PC-9 (cell line): ENCODE results near the gene CERS3. TPM values are rescaled to one million over a fixed set of nuclear protein-coding genes. Genes with fewer than 3 reads are reported as not detected.

Experiments used
- BruUV-seq: library from RNA; stranded (reverse); fragments of 400-500 nt; replicated peaks from 2 replicates; lab custom pipeline; 2021; lab: Mats Ljungman, UMichigan
- CTCF ChIA-PET: fragments of 300-600 bp; sonication (Branson Sonifier 250); formaldehyde crosslinking; loops from one replicate; lab custom pipeline; 2022; ENCODE audit warnings: antibody characterized with exemption; lab: Charles Lee
- POLR2A ChIA-PET: fragments of 300-600 bp; sonication (Branson Sonifier 250); formaldehyde crosslinking; loops from one replicate; lab custom pipeline; 2022; ENCODE audit warnings: antibody characterized with exemption; ENCODE audit not compliant: unreplicated experiment; lab: Charles Lee
- DNase-seq, 2 experiments: peaks; one replicate each; pipeline versions ENCODE4 v3.0.0 to v3.0.0-alpha.2; 2015 to 2022; ENCODE audit warnings: mixed read lengths in 1 of 2
- H2AFZ ChIP-seq: fragments of 200-600 bp; sonication (generic); 2 replicates; pipeline ENCODE4 v1.8.1; 2017; ENCODE audit warnings: antibody characterized with exemption
- H3F3A ChIP-seq: fragments of 200-600 bp; sonication (generic); 2 replicates; pipeline ENCODE4 v1.8.1; 2017; ENCODE audit warnings: antibody characterized with exemption, mild to moderate bottlenecking, low read depth; ENCODE audit not compliant: insufficient read depth
- H3K27ac ChIP-seq: fragments of 200-600 bp; sonication (generic); 2 replicates; pipeline ENCODE4 v1.6.1; 2016; ENCODE audit warnings: mixed run types
- H3K27me3 ChIP-seq: fragments of 200-600 bp; sonication (generic); 2 replicates; pipeline ENCODE4 v1.6.1; 2016; ENCODE audit warnings: low read depth, mixed run types; ENCODE audit not compliant: insufficient read depth
- H3K36me3 ChIP-seq: fragments of 200-600 bp; sonication (generic); 2 replicates; pipeline ENCODE4 v1.6.1; 2016; ENCODE audit warnings: low read depth, mixed run types
- H3K4me1 ChIP-seq: fragments of 200-600 bp; sonication (generic); replicated peaks from 2 replicates; pipeline ENCODE4 v1.6.1; 2016; ENCODE audit warnings: mixed run types; ENCODE audit not compliant: insufficient read depth
- H3K4me2 ChIP-seq: fragments of 200-600 bp; sonication (generic); 2 replicates; pipeline ENCODE4 v1.6.1; 2017; ENCODE audit warnings: mixed run types
- H3K4me3 ChIP-seq: fragments of 200-600 bp; sonication (generic); 2 replicates; pipeline ENCODE4 v1.6.1; 2016; ENCODE audit warnings: mixed run types
- H3K79me2 ChIP-seq: fragments of 200-600 bp; sonication (generic); 2 replicates; pipeline ENCODE4 v1.6.1; 2017; ENCODE audit warnings: low read depth, mixed run types
- H3K9me2 ChIP-seq: fragments of 200-600 bp; sonication (generic); 2 replicates; pipeline ENCODE4 v1.8.1; 2017; ENCODE audit warnings: mild to moderate bottlenecking; ENCODE audit not compliant: insufficient read depth
- H3K9me3 ChIP-seq: fragments of 200-600 bp; sonication (generic); 2 replicates; pipeline ENCODE4 v1.8.1; 2016; ENCODE audit warnings: low read depth; ENCODE audit not compliant: insufficient read depth
- H4K20me1 ChIP-seq: fragments of 200-600 bp; sonication (generic); 2 replicates; pipeline ENCODE4 v1.8.1; 2017; ENCODE audit not compliant: insufficient read depth
- EZH2 ChIP-seq: fragments of 200-600 bp; sonication (generic); IDR thresholded peaks from 2 replicates; pipeline ENCODE4 v1.8.0; 2017; ENCODE audit warnings: antibody characterized with exemption, low read depth
- intact Hi-C: fragments of 100-400 bp; cut with micrococcal nuclease; formaldehyde crosslinking; loops from one replicate; pipeline ENCODE4 v1.10.0; 2022; ENCODE audit not compliant: unreplicated experiment
- total RNA-seq: library from RNA; stranded (reverse); gene quantifications from 2 replicates; pipeline ENCODE4 v1.2.3, GENCODE V29; 2021
- TF ChIP-seq, protein P1 (sequence below): fragments of 200-600 bp; sonication (generic); conservative IDR thresholded peaks from 2 replicates; pipeline ENCODE4 v1.6.1; 2017; ENCODE audit warnings: mixed run types, antibody characterized with exemption, mild to moderate bottlenecking, moderate library complexity

Gene CERS3
- total RNA-seq, 1 experiment from 2014 or later = not detected

DNA sequence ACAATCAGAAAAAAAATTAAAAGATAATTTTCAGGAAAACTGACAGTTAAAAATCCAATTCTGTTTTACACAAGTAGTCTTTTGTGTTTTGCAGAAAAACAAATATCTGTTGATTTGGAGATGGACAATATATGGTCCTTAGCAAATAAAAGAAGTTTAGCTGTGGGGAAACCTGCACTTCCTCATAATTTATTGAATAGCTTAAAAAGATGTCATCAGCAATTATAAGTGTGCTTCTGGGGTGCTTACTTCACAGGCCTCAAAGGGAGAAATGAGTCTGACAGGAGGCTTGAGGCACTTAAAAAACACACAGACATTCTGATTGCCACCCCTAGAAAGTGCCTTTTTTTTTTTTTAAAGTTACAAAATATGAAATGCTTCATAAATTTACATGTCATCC is 31.6 kb upstream of the CERS3 start:
- no peak overlapping the region for H3K27ac ChIP-seq
- H3K9me3 ChIP-seq = no peaks in the 10 kb centered on the region; the same call in 1 of the 2 replicates
- POLR2A ChIA-PET = no interaction called here
- DNase-seq = no peak
- H2AFZ ChIP-seq = no peak overlapping the region
- intact Hi-C loops = no loop called here
- no peaks in the 10 kb centered on the region for H3K36me3 ChIP-seq
- peaks cover 23% of the 10 kb centered on the region for H3K4me1 ChIP-seq
- BruUV-seq = no TSS peak
- no peak overlapping the region for H3K4me2 ChIP-seq
- H4K20me1 ChIP-seq = no peaks in the 10 kb centered on the region
- H3K4me3 ChIP-seq = no peak overlapping the region
- H3F3A ChIP-seq = peaks cover 5% of the 10 kb centered on the region; the same call in 1 of the 2 replicates
- H3K79me2 ChIP-seq = no peaks in the 10 kb centered on the region
- no peaks in the 10 kb centered on the region for H3K27me3 ChIP-seq
- CTCF ChIA-PET = no interaction called here
- H3K9me2 ChIP-seq = no peaks in the 10 kb centered on the region
- TF ChIP-seq, protein P1, sequence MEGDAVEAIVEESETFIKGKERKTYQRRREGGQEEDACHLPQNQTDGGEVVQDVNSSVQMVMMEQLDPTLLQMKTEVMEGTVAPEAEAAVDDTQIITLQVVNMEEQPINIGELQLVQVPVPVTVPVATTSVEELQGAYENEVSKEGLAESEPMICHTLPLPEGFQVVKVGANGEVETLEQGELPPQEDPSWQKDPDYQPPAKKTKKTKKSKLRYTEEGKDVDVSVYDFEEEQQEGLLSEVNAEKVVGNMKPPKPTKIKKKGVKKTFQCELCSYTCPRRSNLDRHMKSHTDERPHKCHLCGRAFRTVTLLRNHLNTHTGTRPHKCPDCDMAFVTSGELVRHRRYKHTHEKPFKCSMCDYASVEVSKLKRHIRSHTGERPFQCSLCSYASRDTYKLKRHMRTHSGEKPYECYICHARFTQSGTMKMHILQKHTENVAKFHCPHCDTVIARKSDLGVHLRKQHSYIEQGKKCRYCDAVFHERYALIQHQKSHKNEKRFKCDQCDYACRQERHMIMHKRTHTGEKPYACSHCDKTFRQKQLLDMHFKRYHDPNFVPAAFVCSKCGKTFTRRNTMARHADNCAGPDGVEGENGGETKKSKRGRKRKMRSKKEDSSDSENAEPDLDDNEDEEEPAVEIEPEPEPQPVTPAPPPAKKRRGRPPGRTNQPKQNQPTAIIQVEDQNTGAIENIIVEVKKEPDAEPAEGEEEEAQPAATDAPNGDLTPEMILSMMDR = no peak
- TF ChIP-seq EZH2 = no peak

DNA sequence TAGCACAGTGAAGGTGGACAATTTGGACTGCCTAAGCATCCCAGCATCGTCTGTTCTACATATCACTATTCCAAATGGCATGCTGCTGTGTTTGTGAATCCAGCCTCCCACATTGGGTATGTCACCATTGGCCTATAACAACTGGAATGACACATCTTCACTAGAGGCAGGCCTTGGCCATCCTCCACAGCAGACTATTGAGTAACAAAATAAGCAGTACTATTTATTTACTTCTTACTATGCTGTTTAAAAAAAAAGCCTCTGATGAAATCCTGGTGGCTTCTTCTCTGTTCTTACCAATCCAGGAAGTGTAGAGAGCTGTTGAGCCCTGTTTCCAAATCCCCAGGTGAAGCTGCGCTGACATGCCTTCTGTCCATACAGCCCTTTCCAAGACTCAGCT is 30.6 kb upstream of the CERS3 start:
- intact Hi-C loops = no loop called here
- TF ChIP-seq, protein P1 = no peak
- no peak for TF ChIP-seq EZH2
- H3K4me1 ChIP-seq = peaks cover 18% of the 10 kb centered on the region

DNA sequence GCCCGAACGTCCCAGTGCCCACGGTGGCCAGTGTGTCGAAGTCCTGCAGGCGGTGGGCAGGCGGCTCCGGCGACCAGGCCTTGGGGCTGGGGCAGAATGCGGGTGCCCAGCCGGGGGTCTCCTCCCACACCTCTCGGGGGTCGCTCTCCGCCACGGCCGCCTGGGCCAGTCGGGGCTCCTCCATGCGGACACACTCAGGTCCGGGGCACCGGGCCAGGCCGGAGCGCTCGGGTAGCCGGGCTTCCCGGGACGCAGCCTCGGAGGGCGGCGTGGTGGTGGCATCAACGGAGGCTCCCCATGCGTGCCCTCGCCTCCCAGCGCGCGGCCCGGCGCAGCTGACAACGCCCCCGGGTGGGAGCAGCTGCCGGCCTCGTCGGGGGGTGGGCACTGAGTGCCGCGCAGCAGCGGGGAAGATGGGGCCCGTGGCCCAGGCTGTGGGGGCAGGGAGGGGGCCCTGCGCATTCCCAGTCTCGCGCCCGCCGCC is 30.1 kb upstream of the CERS3 start:
- no peaks in the 10 kb centered on the region for H3K79me2 ChIP-seq
- H3F3A ChIP-seq = 0 out of 2 replicates have a peak, but pooled peaks cover 4% of the 10 kb centered on the region
- H3K36me3 ChIP-seq = no peaks in the 10 kb centered on the region
- CTCF ChIA-PET = no interaction called here
- intact Hi-C loops = no loop called here
- POLR2A ChIA-PET = no interaction called here
- no peaks in the 10 kb centered on the region for H4K20me1 ChIP-seq
- no peak for DNase-seq
- H3K4me3 ChIP-seq = no peak overlapping the region
- no peak overlapping the region for H3K27ac ChIP-seq
- TF ChIP-seq, protein P1 = no peak
- TF ChIP-seq EZH2 = no peak
- peaks cover 18% of the 10 kb centered on the region for H3K4me1 ChIP-seq
- H2AFZ ChIP-seq = no peak overlapping the region
- H3K4me2 ChIP-seq = no peak overlapping the region
- H3K9me2 ChIP-seq = no peaks in the 10 kb centered on the region
- H3K27me3 ChIP-seq = no peaks in the 10 kb centered on the region
- no TSS peak for BruUV-seq
- no peaks in the 10 kb centered on the region; the same call in 1 of the 2 replicates for H3K9me3 ChIP-seq

More for the DNA sequence above, 30.6 kb upstream of the CERS3 start:
- Histone ChIP-seq H3K9me2 (no peaks in the 10 kb centered on the region), H3K4me2 (no peak overlapping the region), H4K20me1 (no peaks in the 10 kb centered on the region), H3K27ac (no peak overlapping the region), H3K79me2 (no peaks in the 10 kb centered on the region), H3K4me3 (no peak overlapping the region), H3K27me3 (no peaks in the 10 kb centered on the region), H3K9me3 (no peaks in the 10 kb centered on the region; the same call in 1 of the 2 replicates), H3K36me3 (no peaks in the 10 kb centered on the region), H3F3A (0 out of 2 replicates have a peak, but pooled peaks cover 4% of the 10 kb centered on the region), H2AFZ (no peak overlapping the region)
- CTCF ChIA-PET = no interaction called here
- no TSS peak for BruUV-seq
- POLR2A ChIA-PET = no interaction called here
- DNase-seq = peak in 1 of 2 experiments; percentile 49
